Cortex of kidney (tissue), 1 donor: ENCODE results near the gene G6PC2.
"Not testable (repeated sequence)": the region's sequence is repeated elsewhere in the genome, so short reads cannot be mapped to it uniquely, and the experiment has no call there.

Experiments
- DNase-seq: peaks from one replicate; lab custom pipeline; 2025; lab: John Stamatoyannopoulos, UW

G6PC2 gene, protein sequence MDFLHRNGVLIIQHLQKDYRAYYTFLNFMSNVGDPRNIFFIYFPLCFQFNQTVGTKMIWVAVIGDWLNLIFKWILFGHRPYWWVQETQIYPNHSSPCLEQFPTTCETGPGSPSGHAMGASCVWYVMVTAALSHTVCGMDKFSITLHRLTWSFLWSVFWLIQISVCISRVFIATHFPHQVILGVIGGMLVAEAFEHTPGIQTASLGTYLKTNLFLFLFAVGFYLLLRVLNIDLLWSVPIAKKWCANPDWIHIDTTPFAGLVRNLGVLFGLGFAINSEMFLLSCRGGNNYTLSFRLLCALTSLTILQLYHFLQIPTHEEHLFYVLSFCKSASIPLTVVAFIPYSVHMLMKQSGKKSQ

GRCh38 chr2:168901003-168901402 lies at the start of gene G6PC2:
Gene G6PC2, plus strand, starts transcription at chr2:168901291. Its CDS starts 41 bp downstream, at chr2:168901332.
- DNase-seq, result no peak

DNA sequence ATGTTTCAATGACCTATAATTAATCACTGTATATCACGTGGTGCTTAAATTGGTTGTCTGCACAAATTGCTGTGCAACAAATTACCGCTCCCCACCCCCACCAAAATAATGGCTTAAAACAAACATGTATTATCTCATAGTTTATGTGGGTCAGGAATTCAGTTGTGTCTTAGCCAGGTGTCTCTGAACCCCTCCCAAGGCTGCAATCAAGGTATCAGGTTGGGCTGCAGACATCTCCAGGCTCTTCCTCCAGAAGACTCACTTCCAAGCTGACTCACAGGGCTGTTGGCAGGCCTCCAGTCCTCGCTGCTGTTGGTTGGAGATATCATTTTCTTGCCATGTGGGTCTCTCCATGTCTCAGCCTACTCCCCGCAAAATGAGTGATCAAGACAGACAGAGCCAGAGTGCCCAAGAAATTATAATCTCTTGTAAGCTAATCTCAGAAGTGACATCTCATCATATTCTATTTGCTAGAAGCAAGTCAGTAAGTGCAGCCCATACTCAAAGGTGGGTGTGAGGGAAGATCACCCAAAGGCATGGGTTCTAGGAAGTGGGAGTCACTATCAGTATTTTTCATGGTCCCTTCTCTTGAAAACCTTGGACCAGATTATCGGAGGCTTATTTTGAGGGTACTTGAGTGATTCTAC lies 49.3 kb upstream of the G6PC2 start:
- DNase-seq, result no peak

DNA sequence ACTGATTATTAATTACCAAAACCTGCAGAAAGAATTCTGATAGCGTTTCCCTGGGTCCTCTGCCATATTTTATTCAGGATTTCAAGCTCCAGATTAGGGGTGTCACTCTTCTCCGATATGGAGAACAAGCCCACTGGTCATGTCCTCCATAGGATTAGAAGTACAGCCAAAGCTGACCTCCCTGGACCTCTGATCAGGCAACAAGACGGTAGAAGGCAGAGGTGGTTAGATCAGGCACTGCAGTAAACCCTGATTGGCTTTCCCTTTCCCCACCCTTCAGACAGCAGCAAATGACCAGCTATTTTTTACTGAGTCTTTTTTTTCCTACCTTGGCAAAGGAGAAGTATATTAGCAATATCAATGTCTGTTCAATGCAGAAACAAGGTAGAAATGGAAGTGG lies 48.6 kb upstream of the G6PC2 start:
- DNase-seq, result no peak

GRCh38 chr2:168853471-168853870 lies 47.6 kb upstream of the G6PC2 start:
- DNase-seq, result no peak

- DNase-seq, result no peak
Measured at GRCh38 chr2:168854651-168855050, 46.4 kb upstream of the G6PC2 start.

DNA sequence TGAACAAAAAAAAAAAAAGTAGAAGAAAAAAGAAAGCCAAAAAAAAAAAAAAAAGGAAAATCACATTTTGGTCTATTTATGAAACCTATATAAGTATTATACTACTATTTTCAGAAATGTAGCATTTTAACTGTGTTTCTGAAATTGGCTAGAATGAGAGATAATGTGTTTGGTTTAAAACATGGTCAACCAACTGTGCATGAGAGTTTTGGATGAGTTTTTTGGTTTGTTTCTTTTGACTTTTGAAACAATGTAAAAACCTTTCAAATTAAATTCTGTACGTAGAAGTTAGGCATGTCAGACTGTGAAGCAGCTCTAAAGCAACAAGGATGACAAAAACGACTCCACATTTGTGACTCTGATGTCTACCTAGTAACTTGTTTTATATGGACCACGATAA lies 45.5 kb upstream of the G6PC2 start:
- no peak for DNase-seq

GRCh38 chr2:168858146-168858545 lies 42.9 kb upstream of the G6PC2 start:
- DNase-seq, result no peak

DNA sequence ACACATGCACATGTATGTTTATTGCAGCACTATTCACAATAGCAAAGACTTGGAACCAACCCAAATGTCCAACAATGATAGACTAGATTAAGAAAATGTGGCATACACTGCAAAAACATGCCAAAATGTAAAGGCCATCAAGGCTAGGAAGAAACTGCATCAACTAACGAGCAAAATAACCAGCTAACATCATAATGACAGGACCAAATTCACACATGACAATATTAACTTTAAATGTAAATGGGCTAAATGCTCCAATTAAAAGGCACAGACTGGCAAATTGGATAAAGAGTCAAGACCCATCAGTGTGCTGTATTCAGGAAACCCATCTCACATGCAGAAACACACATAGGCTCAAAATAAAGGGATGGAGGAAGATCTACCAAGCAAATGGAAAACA lies 33.9 kb upstream of the G6PC2 start:
- DNase-seq, result not testable (repeated sequence)

DNA sequence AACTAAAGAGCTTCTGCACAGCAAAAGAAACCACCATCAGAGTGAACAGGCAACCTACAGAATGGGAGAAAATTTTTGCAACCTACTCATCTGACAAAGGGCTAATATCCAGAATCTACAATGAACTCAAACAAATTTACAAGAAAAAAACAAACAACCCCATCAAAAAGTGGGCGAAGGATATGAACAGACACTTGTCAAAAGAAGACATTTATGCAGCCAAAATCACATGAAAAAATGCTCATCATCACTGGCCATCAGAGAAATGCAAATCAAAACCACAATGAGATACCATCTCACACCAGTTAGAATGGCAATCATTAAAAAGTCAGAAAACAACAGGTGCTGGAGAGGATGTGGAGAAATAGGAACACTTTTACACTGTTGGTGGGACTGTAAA lies 30.7 kb upstream of the G6PC2 start:
- DNase-seq, result not testable (repeated sequence)

GRCh38 chr2:168870824-168871223 lies 30.3 kb upstream of the G6PC2 start:
- DNase-seq, result not testable (repeated sequence)

- DNase-seq, result no peak
Measured at GRCh38 chr2:168874368-168875054, 26.6 kb upstream of the G6PC2 start.

- not testable (repeated sequence) for DNase-seq
Measured at GRCh38 chr2:168882163-168882562, 18.9 kb upstream of the G6PC2 start.

DNA sequence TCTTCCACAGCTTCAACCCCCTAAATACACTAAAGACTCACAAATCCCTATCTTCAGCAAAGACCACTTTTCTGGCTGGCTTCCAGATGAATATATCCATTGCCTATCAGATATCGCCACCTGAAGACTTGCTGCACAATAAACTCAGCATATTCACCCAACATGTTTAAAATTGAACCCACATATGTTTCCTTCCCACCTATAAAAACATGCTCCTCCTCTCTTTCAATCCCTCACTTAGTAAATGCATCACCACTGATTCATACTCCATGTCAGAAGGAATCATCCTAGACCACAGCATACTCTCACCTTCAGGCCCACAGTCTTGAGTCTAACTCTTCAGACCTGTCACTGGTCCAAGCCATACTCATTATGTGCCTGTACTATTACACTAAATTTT lies 16.1 kb upstream of the G6PC2 start:
- DNase-seq, result no peak

DNA sequence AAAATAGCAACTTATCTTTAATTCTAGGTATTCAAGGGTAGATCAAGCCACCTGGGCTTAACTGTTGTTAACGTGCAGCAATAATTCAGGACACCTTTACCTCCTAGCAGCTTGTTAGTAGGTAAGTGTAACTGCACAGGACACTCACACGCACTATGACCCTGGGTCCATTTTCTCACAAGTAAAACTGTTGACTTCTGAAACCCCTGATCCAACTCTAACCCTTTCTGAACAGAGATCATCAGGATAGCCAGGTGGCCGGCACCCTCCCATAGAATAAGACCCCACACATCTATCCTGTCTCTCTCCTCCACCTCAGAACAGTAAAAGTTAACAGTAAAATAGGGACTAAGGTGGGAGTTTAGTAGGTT lies 11.5 kb upstream of the G6PC2 start:
- no peak for DNase-seq

DNA sequence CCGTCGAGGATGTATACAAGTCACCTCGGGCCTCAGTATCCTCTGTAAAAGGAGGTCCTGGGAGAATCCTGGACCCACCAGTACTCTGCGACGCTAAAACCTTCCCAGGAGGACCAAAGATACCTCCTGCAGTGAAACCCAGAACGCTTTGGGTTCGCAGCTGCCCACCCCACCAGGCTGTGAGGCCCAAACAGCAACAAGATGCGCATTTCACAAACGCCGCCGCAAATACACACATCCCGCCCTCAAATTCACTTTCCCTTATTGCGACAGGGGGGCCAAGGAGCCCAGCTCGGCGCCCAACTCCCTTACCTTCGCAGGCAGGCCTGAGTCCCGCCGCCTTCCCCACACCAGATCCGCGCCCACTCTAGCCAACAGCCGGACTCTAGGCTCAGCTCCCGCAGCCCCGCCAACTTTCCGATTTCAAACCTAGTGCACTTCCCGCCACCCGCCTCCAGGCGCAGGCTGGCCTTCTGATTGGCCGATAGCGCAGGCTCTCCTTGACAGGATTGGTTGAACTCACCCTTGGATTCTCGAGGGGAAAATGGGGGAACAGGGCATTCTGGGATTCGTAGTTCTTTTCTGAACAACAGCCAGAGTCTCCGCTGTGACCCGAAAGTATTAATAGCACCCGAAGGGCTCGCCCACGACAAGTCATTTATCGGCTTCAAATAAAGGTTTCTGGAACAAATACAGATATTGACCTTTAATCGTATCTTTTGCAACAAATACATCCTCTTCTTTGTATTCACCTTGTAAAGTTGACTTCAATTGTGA lies 10.9 kb upstream of the G6PC2 start, which contains the start of gene SPC25:
Gene SPC25 (minus strand): TSS at position 425 of the 777 bp plus-strand sequence. CDS start 911 bp downstream, outside the sequence.
- no peak for DNase-seq

- no peak for DNase-seq
Measured at GRCh38 chr2:168892327-168892726, 8.8 kb upstream of the G6PC2 start.

DNA sequence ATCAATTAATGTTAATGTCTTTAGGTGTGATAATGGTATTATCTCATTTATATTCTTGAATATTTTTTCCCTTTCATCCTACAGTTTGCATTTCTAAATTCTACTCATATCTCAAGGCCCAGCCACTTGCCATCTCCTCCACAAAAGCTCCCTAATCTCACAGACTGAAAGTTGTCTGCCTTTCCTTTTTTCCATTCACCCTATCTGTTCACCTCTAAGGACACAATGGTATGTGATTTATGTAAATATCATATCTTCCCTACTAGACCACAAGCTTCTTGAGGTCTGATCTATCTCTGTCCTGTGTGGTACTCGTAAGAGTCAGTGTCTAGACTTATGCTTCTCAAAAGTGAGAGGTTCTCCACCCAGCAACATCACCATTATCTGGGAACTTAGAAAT lies 7.0 kb upstream of the G6PC2 start:
- DNase-seq, result no peak

GRCh38 chr2:168894720-168895119 lies 6.4 kb upstream of the G6PC2 start:
- no peak for DNase-seq

DNA sequence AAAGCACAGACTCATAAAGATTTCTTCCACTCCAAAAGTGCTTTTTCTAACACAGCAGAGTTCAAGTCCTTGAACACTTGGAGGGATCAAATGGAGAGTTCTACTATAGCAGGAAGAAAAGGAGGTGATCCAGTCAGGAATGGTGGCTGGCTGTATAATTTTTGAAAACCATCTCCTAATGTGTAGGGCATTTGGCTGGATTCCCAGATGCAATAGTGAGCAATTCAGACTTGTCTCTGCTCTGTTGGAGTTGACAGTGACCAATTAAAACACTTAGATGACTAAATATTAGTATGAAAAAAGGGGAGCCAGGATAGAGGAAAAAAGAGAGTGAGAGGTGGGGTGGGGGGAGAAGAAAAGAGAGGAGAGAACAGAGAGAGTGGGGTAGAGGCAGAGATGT lies 5.3 kb upstream of the G6PC2 start:
- no peak for DNase-seq

- no peak for DNase-seq
Measured at GRCh38 chr2:168896783-168897182, 4.3 kb upstream of the G6PC2 start.

- no peak for DNase-seq
Measured at GRCh38 chr2:168897449-168897848, 3.6 kb upstream of the G6PC2 start.

- DNase-seq, result no peak
Measured at GRCh38 chr2:168903888-168904287, 2.8 kb downstream of the G6PC2 start.
